GM18520 (cell line): ENCODE results near the gene RIMS1.

ENCODE experiments used
- ATAC-seq: cut with Tn5 transposase; IDR thresholded peaks from one replicate; pipeline ENCODE4 v1.9.1; 2021; ENCODE audit not compliant: unreplicated experiment

Gene RIMS1, protein sequence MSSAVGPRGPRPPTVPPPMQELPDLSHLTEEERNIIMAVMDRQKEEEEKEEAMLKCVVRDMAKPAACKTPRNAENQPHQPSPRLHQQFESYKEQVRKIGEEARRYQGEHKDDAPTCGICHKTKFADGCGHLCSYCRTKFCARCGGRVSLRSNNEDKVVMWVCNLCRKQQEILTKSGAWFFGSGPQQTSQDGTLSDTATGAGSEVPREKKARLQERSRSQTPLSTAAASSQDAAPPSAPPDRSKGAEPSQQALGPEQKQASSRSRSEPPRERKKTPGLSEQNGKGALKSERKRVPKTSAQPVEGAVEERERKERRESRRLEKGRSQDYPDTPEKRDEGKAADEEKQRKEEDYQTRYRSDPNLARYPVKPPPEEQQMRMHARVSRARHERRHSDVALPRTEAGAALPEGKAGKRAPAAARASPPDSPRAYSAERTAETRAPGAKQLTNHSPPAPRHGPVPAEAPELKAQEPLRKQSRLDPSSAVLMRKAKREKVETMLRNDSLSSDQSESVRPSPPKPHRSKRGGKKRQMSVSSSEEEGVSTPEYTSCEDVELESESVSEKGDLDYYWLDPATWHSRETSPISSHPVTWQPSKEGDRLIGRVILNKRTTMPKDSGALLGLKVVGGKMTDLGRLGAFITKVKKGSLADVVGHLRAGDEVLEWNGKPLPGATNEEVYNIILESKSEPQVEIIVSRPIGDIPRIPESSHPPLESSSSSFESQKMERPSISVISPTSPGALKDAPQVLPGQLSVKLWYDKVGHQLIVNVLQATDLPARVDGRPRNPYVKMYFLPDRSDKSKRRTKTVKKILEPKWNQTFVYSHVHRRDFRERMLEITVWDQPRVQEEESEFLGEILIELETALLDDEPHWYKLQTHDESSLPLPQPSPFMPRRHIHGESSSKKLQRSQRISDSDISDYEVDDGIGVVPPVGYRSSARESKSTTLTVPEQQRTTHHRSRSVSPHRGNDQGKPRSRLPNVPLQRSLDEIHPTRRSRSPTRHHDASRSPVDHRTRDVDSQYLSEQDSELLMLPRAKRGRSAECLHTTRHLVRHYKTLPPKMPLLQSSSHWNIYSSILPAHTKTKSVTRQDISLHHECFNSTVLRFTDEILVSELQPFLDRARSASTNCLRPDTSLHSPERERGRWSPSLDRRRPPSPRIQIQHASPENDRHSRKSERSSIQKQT (N-terminal part only)

DNA sequence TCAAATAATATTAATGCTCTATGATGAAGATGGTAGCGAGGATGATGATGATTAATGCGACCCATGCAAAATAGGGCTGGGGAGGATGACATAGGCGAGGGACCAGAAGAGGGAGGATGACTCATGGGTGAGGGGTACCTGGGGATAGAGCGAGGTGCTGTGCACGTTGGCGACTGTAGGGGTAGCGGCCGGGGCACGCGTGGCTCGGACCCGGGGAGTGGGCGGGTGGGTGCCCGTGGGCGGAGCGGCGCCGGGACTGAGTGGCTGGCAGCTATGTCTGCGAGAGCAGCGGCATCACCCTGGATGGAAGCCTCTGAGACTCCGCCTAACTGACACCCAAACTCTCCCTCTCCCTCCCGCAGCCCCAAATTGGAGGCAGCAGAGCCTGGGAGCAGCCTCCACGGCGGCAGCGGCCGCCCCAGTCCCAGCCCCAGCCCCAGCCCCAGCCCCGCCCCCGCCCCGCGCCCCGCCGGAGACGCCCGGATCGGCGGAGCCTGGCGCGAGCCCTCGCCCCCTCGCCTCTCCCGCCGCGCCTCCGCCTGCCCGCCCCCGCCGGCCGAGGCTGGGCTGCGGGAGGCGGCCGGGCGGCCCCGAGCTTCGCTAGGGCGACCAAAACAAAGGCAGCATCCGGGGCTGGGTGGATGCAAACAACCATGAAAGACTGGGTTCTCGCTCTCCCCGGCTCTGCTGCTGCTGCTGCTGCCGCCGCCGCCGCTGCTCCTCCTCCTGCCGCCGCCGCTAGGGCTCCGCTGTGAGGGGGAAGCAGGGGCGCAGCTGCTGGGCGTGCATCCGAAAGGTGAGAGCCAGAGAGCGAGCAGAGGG, at the start of gene RIMS1:
TSS of gene RIMS1 (plus strand) at position 367 of the 822 bp plus-strand sequence. CDS start 474 bp downstream, outside the sequence.
- peak; percentile 54 for ATAC-seq

DNA sequence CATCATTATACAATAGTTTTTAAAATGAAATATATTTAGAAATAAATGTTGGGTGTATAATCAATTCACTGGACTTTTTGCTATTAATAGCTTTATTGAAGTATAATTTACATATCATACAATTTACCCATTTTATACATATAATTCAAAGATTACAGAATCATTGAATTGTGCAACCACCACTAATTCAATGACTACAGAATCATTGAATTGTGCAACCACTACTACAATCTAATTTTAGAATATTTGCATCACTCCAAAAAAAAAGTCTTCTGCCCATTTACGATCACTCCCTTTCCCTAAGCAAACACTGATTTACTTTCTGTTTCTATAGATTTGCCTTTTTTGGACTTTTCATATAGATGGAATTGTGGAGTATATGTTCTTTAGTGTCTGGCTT, 35.1 kb upstream of the RIMS1 start:
- ATAC-seq: no peak

DNA sequence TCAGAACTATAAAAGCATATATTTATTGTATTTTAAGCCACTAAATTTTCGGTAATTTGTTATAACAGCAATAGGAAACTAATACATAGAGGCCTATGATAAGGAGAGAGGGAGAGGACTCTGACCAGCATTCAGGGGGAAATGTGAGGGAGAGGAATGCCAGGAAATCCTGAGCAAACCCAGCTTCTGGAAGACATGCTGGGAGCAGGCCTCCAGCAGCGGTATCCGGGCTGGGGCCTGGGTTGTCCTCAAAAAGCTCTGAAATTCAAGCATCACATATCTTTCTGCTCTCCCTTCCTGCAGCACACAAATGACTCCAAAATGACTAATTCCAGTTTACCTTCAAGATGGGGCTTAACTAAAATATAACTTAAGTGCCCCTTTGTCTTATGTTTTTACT, 33.4 kb upstream of the RIMS1 start:
- ATAC-seq: no peak

DNA sequence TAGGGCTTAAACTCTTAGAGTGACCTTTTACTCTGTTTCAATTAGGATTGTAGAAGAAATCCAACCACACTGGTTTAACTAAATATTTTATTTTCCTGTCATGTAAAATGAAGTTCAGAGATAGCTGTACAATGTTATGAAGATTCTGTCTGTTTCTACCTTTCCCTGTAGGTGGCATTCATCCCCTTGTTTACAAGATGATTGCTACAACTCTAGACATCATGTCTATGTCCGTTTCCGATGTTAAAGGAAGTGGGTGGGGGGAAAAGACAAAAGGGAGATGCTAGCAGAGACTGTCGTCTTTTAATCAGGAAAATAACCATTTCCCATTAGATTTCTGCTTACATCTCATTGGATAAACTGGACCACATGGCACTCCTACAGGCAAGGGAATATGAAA, 30.9 kb upstream of the RIMS1 start:
- peak; percentile 56 for ATAC-seq

DNA sequence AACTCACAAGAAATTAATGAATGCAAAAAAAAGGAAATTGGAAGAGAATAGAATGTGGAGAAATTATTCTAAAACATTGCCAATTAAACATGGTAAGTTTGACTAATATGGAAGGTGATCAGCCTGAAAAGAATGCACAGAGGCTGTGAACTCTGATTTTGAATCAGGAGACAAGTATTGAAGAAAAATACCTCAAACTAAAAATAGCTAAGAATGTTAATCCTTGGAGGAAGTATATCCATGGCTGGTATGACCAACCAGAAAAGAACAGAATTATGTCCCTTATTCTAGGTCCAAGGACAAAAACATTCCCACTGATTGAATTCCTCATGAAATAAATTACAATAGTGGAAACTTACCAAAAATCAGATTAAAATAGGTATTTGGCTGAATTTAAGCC, 7.3 kb upstream of the RIMS1 start:
- ATAC-seq: no peak

DNA sequence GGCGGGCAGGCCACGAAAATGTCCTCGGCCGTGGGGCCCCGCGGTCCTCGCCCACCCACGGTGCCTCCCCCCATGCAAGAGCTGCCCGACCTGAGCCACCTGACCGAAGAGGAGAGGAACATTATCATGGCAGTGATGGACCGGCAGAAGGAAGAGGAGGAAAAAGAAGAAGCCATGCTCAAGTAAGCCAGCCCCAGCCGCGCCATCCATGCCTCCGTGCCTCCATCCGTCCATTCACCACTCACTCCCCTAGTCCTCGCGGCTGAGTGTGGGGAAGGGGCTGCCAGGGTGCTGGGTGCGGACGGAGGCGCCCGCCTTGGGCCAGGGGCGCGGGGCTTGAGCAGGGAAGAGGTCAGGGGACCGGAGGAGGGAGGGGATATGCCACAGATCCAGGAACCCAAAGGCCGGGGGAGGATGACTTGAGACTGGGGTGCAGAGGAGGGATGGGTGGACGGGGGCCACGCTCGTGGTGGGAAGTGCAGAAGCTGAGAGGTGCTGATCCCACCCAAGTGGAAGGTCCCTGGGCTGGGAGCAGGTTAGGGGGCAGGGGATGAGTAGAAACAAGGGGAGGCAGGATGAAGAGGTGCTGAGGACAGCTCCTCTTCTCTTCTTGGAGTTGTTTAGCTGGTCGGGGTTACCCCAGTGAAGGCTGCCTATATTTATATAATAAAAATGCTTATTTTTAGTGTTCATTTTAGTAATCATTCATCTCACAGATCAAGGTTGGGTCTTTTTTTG, 825 bp downstream of the RIMS1 start:
- ATAC-seq: no peak

DNA sequence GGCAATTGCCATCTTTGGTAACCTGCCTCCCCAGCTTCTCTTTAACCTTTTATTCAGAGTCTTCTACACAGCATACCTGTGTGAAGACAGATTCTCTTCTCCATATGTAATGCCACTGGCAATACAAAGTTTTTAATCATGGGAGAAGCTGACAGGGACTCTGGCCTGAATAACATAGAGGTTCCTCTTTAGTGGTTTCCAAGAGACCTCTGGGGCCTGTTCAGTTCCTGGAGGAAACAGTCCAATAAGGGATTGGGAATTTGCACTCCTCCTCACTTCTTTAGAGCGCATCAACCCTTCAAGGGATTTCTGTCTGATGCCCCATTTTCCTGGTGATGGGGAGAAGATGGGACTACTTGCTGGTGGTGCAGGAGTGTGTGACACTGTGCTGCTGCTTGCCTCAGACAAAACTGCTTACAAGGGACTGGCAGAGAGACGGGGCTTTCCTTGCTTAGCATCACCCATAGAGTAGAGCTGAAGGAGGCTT, 1.4 kb downstream of the RIMS1 start:
- ATAC-seq: no peak

DNA sequence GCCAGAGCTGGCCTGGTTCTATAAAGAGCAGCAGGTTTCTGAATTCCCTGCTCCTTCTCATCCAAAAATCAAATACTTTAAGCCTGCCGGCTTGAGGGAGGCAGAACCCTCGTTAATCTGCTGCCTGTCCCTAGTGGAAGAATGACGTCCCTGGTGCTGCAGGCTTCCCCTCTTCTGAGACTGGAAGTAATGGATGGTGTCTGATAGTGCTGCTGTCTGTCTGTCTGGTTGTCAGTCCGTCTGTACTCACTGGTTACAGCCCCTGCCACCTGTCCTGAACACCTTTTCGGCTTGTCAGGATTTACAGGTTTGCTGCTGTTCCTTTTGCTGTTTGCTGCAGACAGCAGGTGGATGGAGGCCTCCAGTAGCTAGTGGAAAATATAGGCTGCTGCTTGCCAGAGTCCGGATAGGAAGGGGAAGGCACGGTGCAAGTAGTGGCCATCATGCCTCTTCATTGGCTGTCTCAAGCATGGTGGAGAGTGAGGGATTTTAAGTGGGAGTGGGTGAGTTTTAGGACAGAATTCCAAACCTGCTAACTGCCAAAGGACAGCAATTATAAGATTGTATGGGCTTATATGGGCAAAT, 2.5 kb downstream of the RIMS1 start:
- no peak for ATAC-seq

DNA sequence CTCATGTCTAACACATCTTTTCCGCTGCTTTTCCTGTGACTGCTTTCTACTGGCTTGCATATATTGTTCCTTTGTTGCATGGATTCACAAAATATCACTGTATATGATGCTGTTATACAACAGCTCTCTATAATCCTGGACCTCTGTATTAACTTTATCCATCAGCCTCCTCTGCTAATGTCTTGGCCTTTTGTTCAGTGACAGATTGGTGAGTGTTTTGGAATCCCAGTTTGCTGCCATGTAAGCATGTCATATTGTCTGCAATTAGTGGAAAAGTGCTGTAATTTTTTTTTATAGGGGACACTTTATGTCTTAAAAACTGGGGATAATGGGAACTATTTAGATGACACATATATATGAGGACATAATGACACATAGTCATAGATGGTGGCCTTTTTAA, 3.0 kb downstream of the RIMS1 start:
- ATAC-seq: no peak

DNA sequence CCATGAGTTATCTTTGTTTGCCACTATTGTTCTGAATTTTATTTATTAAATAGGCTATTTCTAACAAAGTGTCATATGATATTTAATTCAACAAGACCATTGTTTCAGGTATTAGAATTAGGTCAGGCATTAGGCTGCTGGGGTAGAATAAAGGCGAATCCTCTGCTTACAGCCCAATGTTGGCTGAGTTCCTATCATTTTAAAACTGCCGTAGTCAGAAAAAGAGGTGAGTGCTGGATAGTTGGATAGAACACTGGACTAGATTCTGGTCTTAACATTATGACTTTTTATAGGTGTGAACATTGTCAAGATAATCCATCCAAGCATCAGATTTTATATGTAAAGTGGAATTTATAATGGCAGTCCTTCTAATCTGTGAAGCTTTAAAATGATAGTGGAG, 6.3 kb downstream of the RIMS1 start:
- ATAC-seq: no peak

DNA sequence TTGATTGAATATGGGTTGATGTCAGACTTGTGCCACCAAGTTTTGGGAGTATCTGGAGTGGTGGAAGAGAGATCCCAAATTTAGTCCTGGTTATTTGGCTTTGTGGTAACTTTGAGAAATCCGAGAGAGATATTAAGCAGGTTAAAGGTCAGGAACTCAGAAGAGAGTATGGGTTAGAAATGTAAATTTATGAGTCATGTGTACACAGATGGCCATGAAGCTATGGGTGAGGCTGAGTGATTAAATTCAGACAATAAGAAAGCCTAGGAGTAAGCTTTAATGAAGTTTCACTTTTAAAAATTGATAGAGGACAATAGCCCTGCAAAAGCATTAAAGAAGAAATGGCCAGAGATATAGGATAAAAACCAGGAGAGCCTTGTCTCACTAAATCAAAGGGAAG, 14.3 kb downstream of the RIMS1 start:
- no peak for ATAC-seq

DNA sequence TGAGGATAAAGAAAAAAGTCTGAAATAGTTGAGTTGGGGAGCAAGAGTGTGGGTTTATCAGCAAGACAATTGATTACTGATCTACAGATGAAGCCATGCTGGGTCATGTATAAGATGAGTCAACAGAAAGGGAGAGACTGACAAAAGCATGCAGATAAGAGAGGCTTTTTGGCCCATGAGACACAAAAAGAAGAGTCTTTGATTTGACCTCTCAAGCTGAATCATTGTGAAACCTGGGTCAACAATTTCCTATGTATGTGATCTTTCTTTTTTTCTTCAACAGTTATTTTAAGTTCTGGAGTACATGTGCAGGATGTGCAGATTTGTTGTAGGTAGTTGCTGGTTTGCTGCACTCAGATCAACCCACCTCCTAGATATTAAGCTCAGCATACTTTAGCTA, 15.9 kb downstream of the RIMS1 start:
- peak; percentile 76 for ATAC-seq

DNA sequence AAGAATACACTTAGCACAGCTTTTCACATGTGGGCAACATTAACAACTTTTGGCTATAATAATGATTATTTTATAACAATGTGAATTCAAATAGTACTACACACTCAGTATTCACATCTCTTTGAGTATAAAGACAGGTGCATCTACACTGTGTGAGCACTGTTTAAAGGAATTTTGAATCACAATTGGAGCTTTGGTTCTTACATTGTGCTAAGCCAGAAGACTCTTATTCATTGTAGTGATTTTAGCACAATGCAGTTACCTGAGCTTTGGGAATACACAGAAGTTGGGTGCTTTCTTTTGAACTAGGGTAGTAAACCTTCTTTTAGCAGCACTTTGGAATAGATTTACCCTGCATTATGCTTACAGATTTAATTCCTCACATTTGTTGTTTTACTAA, 20.5 kb downstream of the RIMS1 start:
- no peak for ATAC-seq

DNA sequence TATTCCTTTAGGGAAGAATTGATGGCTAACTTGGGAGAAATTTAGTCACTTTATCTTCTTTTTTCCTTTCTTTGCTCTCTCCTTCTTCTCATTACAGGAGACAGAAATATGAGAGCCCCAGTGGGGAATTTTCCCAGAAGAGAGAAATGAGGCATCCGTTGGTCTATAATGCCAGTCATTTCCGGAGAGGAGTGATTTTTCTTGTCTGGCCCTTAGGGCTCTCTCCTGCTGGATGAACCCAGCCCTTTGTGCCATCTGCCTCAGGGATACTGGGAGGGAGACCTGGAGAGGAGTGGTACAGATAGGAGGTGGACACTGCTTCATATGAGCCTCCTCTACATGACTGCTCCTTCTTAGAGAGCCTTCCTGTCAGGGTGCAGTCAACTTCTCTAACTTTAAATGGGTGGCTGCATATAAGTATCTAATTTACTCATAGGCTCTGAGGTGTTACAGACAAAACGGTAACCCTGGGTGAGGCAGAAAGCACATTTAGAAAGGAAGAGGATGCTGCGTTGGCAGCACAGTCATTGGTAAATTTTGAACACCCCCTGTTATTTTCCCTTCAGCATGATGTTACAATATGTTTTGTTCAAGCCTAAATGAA, 21.9 kb downstream of the RIMS1 start:
- peak; percentile 87 for ATAC-seq

DNA sequence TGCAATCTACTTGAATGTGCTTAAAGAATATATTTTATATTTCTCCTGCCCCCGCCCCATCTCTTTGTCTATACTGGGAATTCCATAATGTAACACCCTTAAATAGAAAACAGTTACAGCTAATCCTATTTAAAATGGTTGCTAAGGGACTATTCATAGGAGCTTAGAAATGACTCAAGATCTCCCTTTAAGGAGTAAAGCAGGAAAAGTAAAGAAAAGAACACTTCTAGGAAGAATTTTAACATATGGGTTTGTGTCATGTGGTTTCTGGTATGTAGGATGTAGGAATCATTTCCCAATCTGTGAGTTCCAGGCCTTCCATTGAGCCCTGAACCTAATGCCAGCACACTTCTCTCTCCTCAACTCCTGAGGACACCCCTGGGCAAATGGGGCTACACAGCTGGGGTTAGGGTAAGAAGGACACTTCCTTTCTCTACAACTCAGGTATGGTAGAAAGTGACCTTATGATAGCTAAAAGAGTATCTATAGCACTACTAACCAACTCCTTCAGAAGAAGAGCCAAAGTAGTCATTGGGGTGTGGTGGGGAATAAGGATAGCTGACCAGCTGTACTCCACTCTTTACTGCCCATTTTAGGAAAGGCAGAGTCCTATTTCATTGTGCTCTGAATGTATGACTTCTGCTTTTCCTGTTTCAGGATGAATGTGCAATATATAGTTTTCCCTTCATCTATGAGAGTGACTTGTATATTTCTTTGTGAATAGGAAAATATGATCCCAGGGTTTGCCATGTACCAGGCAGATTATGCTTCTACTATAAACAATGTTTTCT, 27.3 kb downstream of the RIMS1 start:
- ATAC-seq: no peak

DNA sequence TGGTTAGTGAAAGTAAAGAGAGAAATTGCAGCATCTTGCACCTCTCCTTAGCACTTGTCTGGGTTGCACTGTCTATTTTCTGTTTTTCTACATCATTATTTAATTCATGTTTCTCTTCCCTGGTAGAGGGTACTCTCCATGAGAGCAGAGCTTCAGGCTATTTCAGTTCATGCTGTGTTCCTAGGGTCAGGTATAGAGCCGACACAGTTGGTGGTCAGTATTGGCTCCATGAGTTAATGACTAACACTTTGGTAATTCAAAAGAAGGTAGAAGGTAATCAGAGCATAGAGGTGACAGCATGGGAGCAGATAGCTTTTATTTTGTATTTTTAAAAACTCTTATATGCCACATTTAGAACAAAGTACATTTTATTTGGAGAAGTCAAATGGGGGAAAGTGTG, 42.7 kb downstream of the RIMS1 start:
- no peak for ATAC-seq

DNA sequence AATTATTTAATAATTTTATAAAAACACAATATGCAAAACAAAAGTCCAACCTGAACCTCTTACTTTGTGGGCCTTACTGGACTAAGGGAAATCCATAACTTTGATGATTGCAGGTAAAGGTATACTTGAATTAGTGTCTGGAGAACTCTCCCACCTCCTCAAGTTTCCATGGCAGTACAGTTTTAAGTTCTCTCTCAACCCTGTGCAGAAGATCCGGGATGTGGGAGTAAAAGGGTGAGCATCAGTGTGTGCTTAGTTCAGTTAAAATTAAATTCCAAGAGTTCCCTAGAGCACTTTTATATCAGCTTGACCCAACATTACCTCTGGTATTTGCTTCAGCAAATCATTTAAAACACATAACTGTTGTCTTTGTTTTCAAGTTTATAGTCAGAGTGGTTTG, 47.5 kb downstream of the RIMS1 start:
- no peak for ATAC-seq

DNA sequence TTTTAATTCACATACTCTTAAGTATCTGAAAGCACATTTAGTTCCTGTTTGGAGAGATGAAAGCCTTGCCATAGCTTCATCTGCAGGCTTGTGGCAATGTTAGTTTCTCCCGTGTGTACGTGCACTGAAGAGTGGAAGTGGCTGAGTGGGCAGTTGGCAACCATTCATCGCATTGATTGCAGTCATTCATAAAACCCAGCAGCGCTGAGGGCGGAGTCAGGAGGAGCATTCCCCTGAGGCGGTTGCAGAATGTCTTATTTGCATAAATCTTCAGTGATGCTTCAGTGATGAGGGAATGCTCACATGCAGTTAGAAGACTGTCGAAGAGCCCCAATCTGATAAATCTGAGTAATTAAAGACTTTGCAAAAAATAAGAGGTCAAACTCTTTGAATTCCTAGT, 79.1 kb downstream of the RIMS1 start:
- peak; percentile 84 for ATAC-seq
